WTC11 (cell line): Measurements from ENCODE around the gene ADRB2.

ENCODE experiments used
- ATF1 ChIP-seq: sonication (generic); formaldehyde crosslinking; IDR thresholded peaks from 2 replicates; pipeline ENCODE4 v1.8.1; 2023; ENCODE audit warnings: mild to moderate bottlenecking, moderate library complexity, missing genetic modification reagents
- CREM ChIP-seq: sonication (generic); formaldehyde crosslinking; IDR thresholded peaks from 2 replicates; pipeline ENCODE4 v1.8.1; 2022; ENCODE audit warnings: mild to moderate bottlenecking, missing genetic modification reagents, moderate library complexity
- SMAD3 ChIP-seq: sonication (generic); formaldehyde crosslinking; IDR thresholded peaks from 2 replicates; pipeline ENCODE4 v1.8.0; 2022; ENCODE audit warnings: missing genetic modification reagents, mild to moderate bottlenecking, borderline replicate concordance
- TEAD4 ChIP-seq: sonication (generic); formaldehyde crosslinking; IDR thresholded peaks from 2 replicates; pipeline ENCODE4 v1.8.0; 2022; ENCODE audit warnings: mild to moderate bottlenecking, missing genetic modification reagents
- TF ChIP-seq, protein P1 (sequence below): fragments of 200-600 bp; IDR thresholded peaks from 2 replicates; pipeline ENCODE4 v1.8.0; 2022; ENCODE audit warnings: antibody characterized with exemption
- TF ChIP-seq, protein P2 (sequence below): sonication (generic); formaldehyde crosslinking; IDR thresholded peaks from 2 replicates; pipeline ENCODE4 v1.8.0; 2022; ENCODE audit warnings: mild to moderate bottlenecking, missing genetic modification reagents
- TF ChIP-seq, protein P3 (sequence below): sonication (generic); formaldehyde crosslinking; IDR thresholded peaks from 2 replicates; pipeline ENCODE4 v1.8.0; 2022; ENCODE audit warnings: mild to moderate bottlenecking, missing genetic modification reagents
- TF ChIP-seq, protein P4 (sequence below): sonication (generic); formaldehyde crosslinking; IDR thresholded peaks from 2 replicates; pipeline ENCODE4 v1.8.1; 2022; ENCODE audit warnings: low read depth, missing genetic modification reagents, borderline replicate concordance

DNA sequence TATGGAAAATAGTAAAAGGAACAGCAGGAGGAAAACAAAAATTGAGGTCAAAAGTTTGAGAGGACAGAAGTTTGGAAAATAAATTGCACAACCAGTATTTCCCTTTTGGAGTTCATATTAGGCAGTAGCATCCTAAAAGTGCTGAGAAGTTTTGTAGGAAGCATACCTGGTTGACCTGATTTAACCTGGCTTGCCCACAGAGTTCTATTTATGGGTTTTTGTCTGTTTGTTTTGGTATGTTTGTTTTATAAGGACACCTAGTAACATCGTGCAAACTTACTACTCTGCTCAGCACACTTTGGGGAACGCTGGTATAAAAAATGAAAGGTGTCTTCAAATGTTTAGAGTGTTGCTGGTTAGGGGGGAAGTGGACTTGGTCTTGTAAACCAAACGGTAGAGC lies 15.1 kb downstream of the ADRB2 start:
- TF ChIP-seq TEAD4 (no peak), SMAD3 (CRISPR knock-in tag) (no peak), CREM (CRISPR knock-in tag) (no peak), ATF1 (CRISPR knock-in tag) (no peak)
- TF ChIP-seq, protein P1, sequence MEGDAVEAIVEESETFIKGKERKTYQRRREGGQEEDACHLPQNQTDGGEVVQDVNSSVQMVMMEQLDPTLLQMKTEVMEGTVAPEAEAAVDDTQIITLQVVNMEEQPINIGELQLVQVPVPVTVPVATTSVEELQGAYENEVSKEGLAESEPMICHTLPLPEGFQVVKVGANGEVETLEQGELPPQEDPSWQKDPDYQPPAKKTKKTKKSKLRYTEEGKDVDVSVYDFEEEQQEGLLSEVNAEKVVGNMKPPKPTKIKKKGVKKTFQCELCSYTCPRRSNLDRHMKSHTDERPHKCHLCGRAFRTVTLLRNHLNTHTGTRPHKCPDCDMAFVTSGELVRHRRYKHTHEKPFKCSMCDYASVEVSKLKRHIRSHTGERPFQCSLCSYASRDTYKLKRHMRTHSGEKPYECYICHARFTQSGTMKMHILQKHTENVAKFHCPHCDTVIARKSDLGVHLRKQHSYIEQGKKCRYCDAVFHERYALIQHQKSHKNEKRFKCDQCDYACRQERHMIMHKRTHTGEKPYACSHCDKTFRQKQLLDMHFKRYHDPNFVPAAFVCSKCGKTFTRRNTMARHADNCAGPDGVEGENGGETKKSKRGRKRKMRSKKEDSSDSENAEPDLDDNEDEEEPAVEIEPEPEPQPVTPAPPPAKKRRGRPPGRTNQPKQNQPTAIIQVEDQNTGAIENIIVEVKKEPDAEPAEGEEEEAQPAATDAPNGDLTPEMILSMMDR, result no peak
- TF ChIP-seq, protein P2, sequence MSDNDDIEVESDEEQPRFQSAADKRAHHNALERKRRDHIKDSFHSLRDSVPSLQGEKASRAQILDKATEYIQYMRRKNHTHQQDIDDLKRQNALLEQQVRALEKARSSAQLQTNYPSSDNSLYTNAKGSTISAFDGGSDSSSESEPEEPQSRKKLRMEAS, result no peak
- TF ChIP-seq, protein P3, sequence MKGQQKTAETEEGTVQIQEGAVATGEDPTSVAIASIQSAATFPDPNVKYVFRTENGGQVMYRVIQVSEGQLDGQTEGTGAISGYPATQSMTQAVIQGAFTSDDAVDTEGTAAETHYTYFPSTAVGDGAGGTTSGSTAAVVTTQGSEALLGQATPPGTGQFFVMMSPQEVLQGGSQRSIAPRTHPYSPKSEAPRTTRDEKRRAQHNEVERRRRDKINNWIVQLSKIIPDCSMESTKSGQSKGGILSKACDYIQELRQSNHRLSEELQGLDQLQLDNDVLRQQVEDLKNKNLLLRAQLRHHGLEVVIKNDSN (CRISPR knock-in tag), result no peak
- TF ChIP-seq, protein P4, sequence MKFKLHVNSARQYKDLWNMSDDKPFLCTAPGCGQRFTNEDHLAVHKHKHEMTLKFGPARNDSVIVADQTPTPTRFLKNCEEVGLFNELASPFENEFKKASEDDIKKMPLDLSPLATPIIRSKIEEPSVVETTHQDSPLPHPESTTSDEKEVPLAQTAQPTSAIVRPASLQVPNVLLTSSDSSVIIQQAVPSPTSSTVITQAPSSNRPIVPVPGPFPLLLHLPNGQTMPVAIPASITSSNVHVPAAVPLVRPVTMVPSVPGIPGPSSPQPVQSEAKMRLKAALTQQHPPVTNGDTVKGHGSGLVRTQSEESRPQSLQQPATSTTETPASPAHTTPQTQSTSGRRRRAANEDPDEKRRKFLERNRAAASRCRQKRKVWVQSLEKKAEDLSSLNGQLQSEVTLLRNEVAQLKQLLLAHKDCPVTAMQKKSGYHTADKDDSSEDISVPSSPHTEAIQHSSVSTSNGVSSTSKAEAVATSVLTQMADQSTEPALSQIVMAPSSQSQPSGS (CRISPR knock-in tag), result no peak
